GM12891 (cell line): ENCODE results near the gene NFE2L2.
"Not testable (repeated sequence)": the region's sequence is repeated elsewhere in the genome, so short reads cannot be mapped to it uniquely, and the experiment has no call there.

Experiments used
- PAX5 ChIP-seq: IDR thresholded peaks from 2 replicates; pipeline ENCODE4 v1.6.1; 2011; ENCODE audit warnings: low read length, moderate library complexity, mild to moderate bottlenecking; ENCODE audit not compliant: insufficient read depth, severe bottlenecking
- POLR2A ChIP-seq: IDR thresholded peaks from 2 replicates; pipeline ENCODE4 v1.6.1; 2011; ENCODE audit warnings: low read depth, low read length, control low read depth
- POLR2AphosphoS5 ChIP-seq: IDR thresholded peaks from 2 replicates; pipeline ENCODE4 v1.6.1; 2011; ENCODE audit warnings: low read depth, low read length, control low read depth
- POU2F2 ChIP-seq: IDR thresholded peaks from 2 replicates; pipeline ENCODE4 v1.6.1; 2011; ENCODE audit warnings: low read depth, mild to moderate bottlenecking, control low read depth, low read length, moderate library complexity
- SPI1 ChIP-seq: IDR thresholded peaks from 2 replicates; pipeline ENCODE4 v1.6.1; 2011; ENCODE audit warnings: low read depth, low read length, control low read depth
- TAF1 ChIP-seq: IDR thresholded peaks from 2 replicates; pipeline ENCODE4 v1.6.1; 2011; ENCODE audit warnings: low read depth, low read length, control low read depth

DNA sequence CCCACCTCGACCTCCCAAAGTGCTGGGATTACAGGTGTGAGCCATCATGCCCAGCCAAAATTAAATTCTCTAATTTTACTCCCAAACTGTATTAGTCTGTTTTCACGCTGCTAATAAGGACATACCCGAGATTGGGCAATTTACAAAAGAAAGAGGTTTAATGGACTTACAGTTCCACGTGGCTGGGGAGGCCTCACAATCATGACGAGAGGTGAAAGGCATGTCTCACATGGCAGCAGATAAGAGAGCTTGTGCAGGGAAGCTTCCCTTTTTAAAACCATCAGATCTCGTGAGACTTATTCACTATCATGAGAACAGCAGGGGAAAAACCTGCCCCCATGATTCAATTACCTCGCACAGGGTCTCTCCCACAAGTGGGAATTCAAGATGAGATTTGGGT lies 78.5 kb downstream of the NFE2L2 start:
- not testable (repeated sequence) for TF ChIP-seq POLR2A, POLR2AphosphoS5, TAF1, SPI1, POU2F2, PAX5
